ENCODE results near the gene EDARADD.

DNA sequence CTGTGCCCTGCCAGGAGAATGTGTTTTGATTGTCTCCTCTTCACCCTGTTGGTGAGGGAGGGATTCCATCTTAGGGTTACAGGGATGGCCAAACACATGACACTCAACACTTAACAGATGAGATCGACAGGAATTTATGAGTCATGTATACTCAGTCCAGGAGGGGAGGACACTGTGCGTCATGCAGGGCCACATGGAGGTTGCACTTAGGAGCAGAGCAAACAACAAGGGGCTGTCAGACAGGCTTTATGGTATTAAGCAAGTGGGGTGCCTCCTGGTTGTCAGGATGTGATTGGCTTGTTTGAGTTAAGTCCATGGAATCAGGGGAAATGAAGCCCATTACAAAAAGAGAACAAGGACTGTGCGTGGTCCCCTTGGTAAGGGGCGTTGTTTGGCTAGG, 26.9 kb downstream of the EDARADD start:
- TF ChIP-seq CTCF (IDR thresholded peaks at IDR 0.05), result no peak
- no peak for TF ChIP-seq POLR2A (IDR thresholded peaks at IDR 0.05)
